Stimulated activated CD8-positive, alpha-beta memory T cell treated with anti-CD3 and anti-CD28 coated beads, Interleukin-15, amount 100 ng/mL, for 1 hour (primary cell): ENCODE data around the gene ZNF423.

Experiments used
- DNase-seq: peaks from one replicate; pipeline ENCODE4 v3.0.0-alpha.2; 2020; ENCODE audit warnings: low read depth

The ZNF423 gene

GRCh38 chr16:49848530-49848929 is 7.4 kb downstream of the ZNF423 start:
- no peak for DNase-seq

- no peak for DNase-seq
Observed at GRCh38 chr16:49846800-49847199, 9.1 kb downstream of the ZNF423 start.

- no peak for DNase-seq
Observed at GRCh38 chr16:49844359-49844758, 11.6 kb downstream of the ZNF423 start.

GRCh38 chr16:49843758-49844157 is 12.2 kb downstream of the ZNF423 start:
- no peak for DNase-seq

- DNase-seq = no peak
Observed at GRCh38 chr16:49842972-49843371, 12.9 kb downstream of the ZNF423 start.

GRCh38 chr16:49839017-49839825 is 16.7 kb downstream of the ZNF423 start:
- no peak for DNase-seq

- DNase-seq = no peak
Observed at GRCh38 chr16:49838441-49839016, 17.4 kb downstream of the ZNF423 start.

GRCh38 chr16:49837688-49838410 is 18.1 kb downstream of the ZNF423 start:
- no peak for DNase-seq

GRCh38 chr16:49836668-49837067 is 19.2 kb downstream of the ZNF423 start:
- DNase-seq = no peak

- no peak for DNase-seq
Observed at GRCh38 chr16:49836218-49836617, 19.7 kb downstream of the ZNF423 start.

GRCh38 chr16:49835161-49835777 is 20.6 kb downstream of the ZNF423 start:
- no peak for DNase-seq

- no peak for DNase-seq
Observed at GRCh38 chr16:49834531-49835151, 21.3 kb downstream of the ZNF423 start.

GRCh38 chr16:49833796-49834530 is 21.9 kb downstream of the ZNF423 start:
- no peak for DNase-seq

- no peak for DNase-seq
Observed at GRCh38 chr16:49833085-49833484, 22.8 kb downstream of the ZNF423 start.

- DNase-seq = no peak
Observed at GRCh38 chr16:49832177-49832576, 23.7 kb downstream of the ZNF423 start.

- DNase-seq = no peak
Observed at GRCh38 chr16:49830873-49831272, 25.0 kb downstream of the ZNF423 start.

GRCh38 chr16:49828533-49829267 is 27.2 kb downstream of the ZNF423 start:
- DNase-seq = no peak

- no peak for DNase-seq
Observed at GRCh38 chr16:49827805-49828438, 28.0 kb downstream of the ZNF423 start.

- no peak for DNase-seq
Observed at GRCh38 chr16:49826515-49826914, 29.4 kb downstream of the ZNF423 start.

GRCh38 chr16:49825041-49825440 is 30.9 kb downstream of the ZNF423 start:
- DNase-seq = no peak
